Renal cortical epithelial cell (primary cell): ENCODE results near the gene CAMSAP1. TPM values are rescaled to one million over a fixed set of nuclear protein-coding genes. Genes with fewer than 3 reads are reported as not detected.
"Not testable (repeated sequence)": the region's sequence is repeated elsewhere in the genome, so short reads cannot be mapped to it uniquely, and the experiment has no call there.

Source experiments
- DNase-seq: peaks from one replicate; pipeline ENCODE4 v3.0.0-alpha.2; 2011; ENCODE audit warnings: low read depth
- total RNA-seq: library from RNA; depleted of rRNA; stranded (reverse); fragments of >200 nt; gene quantifications from 2 replicates; pipeline ENCODE4 v1.2.3, GENCODE V29; 2014

The CAMSAP1 gene, protein sequence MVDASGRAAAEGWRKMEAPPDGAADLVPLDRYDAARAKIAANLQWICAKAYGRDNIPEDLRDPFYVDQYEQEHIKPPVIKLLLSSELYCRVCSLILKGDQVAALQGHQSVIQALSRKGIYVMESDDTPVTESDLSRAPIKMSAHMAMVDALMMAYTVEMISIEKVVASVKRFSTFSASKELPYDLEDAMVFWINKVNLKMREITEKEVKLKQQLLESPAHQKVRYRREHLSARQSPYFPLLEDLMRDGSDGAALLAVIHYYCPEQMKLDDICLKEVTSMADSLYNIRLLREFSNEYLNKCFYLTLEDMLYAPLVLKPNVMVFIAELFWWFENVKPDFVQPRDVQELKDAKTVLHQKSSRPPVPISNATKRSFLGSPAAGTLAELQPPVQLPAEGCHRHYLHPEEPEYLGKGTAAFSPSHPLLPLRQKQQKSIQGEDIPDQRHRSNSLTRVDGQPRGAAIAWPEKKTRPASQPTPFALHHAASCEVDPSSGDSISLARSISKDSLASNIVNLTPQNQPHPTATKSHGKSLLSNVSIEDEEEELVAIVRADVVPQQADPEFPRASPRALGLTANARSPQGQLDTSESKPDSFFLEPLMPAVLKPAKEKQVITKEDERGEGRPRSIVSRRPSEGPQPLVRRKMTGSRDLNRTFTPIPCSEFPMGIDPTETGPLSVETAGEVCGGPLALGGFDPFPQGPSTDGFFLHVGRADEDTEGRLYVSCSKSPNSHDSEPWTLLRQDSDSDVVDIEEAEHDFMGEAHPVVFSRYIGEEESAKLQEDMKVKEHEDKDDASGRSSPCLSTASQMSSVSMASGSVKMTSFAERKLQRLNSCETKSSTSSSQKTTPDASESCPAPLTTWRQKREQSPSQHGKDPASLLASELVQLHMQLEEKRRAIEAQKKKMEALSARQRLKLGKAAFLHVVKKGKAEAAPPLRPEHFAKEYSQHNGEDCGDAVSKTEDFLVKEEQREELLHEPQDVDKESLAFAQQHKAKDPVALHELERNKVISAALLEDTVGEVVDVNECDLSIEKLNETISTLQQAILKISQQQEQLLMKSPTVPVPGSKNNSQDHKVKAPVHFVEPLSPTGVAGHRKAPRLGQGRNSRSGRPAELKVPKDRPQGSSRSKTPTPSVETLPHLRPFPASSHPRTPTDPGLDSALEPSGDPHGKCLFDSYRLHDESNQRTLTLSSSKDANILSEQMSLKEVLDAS (N-terminal part only)
- 31.6 and 39.8 TPM in 2 replicates for total RNA-seq

DNA sequence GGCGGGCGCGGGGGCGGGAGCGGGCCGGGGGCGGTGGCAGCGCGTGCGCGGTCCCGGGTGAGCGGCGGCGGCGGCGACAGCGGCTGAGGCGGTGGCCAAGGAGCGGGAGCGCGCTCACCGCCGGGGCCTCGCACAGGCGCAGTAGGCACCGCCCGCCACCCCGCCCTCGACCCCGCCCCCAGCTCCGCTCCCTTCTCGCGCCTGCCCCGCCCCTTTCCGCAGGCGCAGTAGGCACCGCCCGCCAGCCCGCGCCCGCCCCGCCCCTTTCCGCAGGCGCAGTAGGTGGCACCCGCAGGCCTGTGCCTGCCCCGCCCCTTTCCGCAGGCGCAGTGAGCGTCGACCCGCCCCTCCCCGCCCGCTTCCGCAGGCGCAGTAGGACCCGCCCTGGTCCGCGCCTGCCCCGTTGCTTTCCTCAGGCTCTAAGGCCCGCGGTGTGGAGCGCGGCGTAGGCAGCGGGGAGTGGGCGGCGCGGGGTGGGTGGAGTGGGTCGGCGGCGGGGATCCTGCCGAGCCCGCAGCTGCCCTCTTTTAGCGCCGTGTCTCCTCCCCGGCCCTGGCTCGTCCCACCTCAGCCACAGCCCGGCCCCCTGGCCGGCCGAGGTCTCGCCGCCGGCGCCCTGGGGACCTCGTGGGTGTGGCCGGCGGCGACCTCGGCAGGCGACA lies at the start of gene CAMSAP1:
Gene CAMSAP1, minus strand, starts transcription at position 116 of the 662 bp plus-strand sequence. CDS start 387 bp downstream, outside the sequence.
- peak; percentile 61 for DNase-seq

DNA sequence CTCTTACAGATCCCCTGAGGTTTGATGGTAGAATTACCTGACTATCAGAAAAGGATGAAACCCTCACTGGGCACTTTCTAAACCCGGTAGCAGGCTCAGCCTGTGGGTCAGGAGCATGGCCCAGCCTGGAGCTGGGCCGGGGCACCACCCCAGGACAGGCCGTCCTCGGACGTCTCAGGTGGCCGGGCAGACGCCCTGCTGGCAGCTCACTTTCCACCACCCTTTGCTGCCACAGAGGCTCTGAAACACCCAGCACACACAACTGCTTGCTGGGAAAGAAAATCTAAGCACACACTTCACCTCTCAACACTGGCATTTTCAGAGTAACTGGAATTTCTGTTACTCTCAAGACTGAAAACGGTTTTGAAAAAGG lies 49.4 kb upstream of the CAMSAP1 start:
- no peak for DNase-seq

DNA sequence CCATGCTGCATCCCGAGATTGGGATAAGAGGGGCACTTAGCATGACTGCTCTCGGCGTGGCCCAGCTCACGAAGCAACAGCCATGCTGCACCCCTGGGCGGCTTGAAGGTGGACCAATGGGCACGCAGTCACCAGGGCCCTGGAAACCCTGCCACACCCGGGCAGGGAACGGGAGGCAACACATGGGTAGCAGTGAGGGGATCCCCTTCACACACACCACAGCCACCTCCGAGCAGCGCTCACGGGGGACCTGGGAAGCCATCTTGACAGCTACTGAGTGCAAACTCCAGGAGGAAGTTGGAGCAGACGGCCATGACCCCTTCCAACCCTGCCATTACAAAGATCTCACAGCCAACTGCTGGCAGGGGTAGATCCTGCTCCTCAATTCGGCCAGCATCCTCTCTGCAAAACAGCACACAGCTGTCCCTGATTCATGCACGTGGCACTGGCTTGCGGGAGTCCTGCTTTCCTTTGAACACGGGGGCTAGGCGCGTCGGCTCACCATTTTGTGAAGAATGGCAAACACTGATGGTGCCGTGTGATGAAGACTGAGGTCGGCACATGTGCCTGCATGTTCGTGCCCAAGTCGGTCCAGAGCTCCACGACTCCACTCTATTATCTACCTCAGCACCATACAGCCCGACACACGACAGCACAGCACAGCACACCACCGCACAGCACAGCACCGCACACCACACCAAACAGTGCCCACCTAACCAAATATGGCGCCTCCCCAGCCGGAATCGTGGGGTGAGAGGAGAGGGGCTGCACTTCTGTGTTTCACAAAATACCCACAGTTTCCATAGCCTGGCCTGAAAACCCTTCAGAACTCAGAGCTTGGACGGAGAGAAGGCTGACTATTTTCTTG lies 48.8 kb upstream of the CAMSAP1 start:
- DNase-seq = no peak

DNA sequence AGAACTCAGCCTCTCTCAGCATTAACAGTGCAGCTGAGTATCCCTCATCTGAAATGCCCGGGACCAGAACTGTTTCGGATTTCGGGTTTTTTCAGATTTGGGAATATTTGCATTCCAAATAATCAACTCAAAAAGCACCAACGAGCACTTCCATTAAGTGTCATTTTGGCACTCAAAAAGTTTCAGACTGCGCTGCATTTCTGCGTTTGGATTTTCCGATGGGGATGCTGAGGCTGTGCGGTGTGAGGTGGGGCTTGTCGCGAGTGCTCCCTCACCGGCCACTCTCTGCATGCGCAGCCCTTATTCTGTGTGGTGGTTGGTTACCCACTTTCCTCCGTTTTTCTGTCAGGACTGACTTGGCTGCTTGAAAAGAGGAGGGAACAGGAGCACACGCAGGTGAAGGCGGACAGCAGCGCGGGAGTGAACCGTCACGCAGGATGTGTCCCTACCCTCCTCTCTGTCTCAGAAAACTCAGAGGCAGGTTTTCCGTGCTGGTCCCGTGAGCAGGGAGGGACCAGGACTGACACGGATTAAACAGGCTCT lies 45.4 kb upstream of the CAMSAP1 start:
- DNase-seq = no peak

DNA sequence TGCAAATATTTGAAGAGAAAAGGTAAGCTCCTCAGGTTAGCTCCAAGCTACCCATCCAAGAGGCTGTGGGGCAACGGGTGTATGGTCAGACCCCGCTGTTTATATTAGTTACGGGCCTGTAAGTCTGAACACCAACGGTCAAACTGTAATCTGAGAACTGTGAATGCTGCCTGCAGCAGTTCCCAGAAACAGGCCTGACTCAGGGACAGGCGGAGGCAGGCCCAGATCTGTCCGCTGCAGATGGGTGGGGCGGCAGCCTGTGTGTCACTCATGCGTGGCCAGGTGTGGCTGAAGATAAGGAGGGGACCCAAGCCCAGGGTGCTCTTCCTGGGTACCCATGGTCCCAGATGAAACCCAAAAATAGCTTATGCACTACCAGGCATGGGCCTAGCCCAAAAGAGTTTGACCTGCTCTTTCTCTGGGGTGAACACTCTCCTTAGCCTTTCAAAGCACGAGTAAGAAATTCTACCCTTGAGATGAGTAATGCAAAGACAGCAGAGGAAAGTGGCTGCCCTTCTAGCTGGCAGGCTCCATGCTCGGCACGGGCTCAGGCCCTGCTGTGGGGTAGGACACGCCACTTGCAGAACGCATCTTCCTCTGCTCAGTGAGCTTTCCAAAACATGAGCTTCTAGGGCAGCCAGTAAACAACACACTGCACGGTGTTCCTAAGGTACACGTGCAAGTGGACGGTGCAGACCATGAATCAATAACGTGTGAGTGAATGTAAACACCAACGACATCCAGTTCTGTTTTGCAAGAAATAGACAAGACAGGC lies 44.7 kb upstream of the CAMSAP1 start:
- DNase-seq = peak; percentile 83

DNA sequence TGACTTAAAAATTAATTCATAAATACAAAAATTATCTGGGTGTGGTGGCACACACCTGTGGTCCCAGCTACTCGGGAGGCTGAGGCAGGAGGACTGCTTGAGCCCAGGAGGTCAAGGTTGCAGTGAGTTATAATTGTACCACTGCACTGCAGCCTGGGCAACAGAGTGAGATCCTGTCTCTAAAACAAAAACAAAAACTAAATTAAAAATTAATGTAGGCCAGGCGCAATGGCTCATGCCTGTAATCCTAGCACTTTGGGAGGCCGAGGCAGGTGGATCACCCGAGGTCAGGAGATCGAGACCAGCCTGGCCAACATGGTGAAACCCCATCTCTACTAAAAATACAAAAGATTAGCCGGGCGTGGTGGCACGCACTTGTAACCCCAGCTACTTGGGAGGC lies 44.0 kb upstream of the CAMSAP1 start:
- not testable (repeated sequence) for DNase-seq

DNA sequence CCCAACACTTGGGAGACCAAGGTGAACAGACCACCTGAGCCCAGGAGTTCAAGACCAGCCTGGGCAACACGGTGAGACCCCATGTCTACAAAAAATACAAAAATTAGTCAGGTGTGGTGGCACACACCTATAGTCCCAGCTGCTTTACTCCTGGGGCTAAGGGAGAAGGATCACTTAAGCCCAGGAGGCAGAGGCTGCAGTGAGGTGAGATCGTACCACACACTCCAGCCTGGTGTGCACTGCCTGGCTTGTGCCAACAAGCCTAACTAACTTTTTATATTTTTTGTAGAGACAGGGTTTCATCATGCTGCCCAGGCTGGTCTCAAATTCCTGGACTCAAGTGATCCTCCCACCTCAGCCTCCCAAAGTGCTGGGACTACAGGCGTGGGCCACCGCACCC lies 43.5 kb upstream of the CAMSAP1 start:
- DNase-seq = not testable (repeated sequence)

DNA sequence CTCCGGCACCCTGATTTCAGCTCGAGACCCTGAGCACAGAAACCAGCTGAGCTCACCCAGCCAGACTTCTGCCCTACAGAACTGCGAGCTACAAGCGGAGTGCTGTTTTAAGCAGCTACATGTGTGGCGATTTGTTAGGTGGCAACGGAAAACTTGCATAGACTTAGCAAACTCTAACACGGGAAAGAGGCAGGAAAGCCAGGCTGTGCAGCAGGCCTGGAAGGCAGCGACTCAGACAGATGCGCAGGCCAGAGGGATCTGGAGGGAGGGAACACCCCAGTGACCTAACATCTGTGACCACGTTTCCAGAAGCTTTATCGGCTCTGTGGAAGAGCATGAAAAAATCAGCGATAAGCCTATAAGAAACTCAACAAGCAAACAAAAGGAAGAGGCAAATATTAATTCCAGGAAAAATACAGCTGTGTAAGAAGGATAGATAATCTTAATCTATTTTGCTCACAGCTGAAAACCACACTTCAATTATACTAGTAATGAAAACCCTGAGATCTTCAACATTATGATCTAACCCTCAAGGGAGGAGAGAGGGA lies 42.9 kb upstream of the CAMSAP1 start:
- no peak for DNase-seq

DNA sequence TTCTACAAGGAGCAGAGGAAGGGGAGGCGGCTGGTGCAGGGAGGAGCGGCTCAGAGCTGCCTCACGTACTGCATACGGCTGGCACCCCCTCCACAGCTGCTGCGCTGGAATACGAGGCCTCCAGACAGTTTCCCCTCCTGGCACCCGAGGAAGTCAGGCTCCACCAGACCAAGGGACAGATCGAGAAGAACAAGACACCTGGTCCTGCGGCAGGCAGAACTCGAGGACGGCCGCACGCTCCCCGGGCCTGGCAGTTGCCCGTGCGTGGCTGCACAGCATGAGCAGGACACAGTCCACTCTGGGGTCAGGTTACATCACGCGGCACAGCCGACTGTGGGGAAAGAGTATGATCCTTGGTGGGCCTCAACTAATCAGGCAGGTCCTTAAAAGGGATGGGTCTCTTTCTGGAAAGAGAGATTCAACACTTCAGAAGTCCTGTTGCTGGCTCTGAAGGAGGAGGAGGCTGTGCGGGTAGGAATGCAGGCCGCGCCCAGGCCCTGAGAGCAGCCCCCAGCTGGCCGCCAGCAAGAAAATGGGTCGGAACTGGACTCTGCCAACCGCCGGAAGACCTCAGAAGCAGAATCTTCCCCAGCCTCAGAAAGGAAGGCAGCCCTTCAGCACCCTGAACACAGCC lies 42.3 kb upstream of the CAMSAP1 start:
- no peak for DNase-seq

DNA sequence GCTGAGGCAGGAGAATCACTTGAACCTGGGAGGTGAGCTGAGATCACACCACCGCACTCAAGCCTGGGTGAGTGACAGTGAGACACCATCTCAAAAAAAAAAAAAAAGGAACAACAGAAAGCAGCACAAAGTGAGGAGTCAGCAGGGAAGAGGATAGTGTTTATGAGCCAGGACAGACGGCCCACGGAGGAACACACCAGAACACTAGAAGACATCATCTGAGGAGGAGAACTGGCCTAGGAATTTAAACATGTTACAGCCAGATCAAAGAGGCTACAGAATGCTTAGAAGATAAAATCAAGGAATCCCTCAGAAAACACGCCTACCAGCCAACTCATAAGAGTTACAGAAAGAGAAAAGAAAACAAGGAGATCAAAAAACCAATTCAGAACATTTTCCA lies 41.6 kb upstream of the CAMSAP1 start:
- no peak for DNase-seq

DNA sequence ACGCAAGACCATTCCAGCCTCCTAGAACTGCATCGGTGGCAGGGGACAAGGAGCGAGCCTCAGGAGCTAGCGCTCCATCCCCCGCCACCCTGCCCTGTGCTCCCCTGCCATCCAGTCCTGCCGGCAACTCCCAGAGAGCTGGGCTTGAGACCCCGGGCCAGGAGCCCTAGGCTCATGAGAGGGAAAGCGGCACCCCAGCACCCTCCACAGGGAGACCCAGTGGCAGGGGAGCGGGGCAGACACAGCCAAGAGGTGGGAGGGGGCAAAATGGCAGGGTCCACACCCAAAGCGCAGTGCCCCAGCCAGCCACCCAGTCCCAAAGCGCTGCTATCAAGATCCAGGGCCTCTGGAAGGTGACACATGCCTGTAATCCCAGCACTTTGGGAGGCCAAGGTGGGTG lies 41.1 kb upstream of the CAMSAP1 start:
- DNase-seq = no peak

DNA sequence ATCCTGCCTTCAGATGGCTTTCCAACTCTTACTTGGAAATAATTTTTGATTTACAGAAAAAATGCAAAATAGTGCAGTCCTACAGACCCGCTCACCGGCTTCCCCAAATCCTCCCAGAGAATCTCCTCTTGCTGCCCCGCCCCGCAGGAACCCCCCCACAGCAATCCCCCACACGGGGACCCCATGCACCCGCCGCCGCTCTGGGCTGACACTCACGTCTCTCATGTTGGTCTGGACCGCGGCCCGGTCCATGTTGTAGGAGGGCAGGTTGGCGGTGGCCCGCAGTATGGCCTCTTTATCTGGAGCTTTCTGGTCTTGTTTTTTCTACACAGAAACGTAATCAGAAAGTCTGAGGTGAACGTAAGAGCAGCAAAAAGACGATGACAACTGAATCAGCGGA lies 40.2 kb upstream of the CAMSAP1 start:
- no peak for DNase-seq

DNA sequence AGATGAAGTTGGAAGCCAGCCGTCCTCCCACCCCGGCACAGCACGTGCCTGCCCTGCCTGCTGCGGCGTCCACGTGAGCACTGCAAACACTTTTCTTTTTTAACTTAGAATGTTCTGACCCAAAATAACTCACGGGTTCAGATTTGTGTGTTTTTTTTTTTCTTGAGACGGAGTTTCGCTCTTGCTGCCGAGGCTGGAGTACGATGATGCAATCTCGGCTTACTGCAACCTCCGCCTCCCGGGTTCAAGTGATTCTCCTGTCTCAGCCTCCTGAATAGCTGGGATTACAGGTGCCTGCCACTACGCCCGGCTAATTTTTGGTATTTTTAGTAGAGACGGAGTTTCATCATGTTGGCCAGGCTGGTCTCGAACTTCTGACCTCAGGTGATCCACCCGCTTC lies 39.8 kb upstream of the CAMSAP1 start:
- not testable (repeated sequence) for DNase-seq

DNA sequence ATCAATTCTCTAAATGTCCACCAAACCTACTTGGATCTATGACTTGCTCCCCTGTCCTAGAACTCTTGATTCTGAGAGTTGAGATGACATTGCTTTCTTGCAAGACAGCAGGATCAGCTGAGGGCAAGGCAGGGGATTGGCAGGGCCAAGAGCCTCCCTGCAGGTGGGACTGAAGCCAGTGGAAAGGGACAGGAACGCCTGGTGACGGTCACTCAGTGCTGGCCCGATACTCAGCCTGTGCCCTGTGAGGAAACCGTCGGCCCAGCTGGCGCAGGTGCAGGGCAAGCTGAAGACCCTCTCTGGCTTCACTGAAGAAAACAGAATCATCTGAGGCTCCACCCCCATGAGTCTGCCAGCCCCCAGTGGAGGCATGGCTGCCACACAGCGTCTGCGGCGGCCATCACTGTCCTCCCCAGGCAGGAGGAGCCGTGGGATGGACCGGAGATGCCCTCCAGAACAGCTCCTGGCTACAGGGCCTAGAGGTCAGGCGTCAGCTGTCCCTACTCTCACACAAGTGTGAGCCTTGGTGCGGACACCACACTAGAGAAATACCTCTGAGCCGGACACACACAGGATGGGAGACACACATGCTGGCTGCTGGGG lies 39.1 kb upstream of the CAMSAP1 start:
- no peak for DNase-seq

DNA sequence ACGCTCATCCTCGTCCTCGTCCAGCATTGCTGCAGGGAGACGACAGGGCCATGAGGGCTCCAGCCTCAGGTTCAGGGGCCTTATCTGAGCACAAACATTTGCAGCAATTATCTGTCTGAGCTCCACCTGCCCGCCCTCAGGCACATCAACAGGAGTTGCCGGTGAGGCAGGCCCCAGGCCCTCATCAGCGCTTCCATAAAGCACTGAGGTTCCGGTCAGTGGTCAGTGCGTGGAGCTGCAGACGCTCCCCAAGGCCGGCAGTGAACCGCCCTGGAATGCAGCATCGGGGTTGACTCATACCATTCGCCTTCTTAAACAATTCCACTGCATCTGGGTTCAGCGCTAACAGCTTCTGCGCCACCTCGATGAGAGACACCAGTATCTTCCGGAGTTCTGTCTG lies 38.6 kb upstream of the CAMSAP1 start:
- DNase-seq = no peak

DNA sequence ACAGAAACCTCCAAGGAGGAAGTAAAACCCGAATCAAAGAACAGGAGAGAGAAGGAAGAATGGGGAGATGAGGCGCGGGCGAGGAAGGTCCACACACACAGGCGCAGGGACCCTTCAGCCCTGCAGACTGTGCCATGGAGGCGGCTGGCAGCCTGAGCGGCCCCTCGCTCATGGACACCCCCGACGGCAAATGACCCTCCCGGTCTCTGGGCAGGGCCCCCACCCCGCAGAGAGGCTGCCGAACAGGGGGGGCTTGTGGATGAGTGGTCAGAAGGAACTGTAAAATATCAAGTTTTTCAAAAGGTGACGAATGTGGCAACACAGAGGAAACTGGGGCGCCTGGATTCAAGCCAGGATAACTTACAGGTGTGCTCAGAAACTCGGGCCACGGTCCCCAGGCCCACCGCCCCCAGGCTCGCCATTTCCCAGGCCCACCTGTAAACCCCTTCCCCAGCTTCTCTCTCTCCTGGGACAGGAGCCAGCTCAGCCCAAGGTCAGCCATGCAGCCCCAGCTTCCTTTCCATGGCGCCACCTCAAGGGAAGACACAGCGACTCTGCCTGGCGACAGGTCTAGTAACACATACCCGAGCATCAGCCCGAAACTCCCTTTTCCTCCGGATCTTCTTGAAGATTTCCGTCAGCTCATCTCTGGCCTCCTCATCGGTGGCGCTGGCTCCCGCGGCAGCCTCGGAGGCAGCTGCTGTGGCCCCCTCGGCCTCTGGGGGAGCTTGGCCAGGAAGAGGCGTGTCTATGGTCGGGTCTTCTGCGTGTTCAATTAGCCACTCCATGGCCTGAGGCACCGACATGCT lies 37.3 kb upstream of the CAMSAP1 start:
- DNase-seq = no peak

DNA sequence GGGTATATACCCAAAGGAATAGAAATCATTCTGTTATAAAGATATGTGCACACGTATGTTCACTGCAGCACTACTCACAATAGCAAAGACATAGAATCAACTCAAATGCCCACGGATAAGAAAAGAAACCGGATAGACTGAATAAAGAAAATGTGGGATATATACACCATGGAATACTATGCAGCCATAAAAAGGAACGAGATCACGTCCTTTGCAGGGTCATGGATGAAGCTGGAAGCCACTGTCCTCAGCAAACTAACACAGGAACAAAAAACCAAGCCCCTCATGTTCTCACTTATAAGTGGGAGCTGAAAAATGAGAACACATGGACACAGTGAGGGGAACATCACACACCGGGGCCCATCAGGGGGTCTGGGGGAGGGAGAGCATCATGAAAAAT lies 36.3 kb upstream of the CAMSAP1 start:
- not testable (repeated sequence) for DNase-seq
